ENCODE data around the gene FSD1L.
A peak's percentile ranks its signal among the peaks of the same experiment; 100 is the strongest.
"Not testable (repeated sequence)": the region's sequence is repeated elsewhere in the genome, so short reads cannot be mapped to it uniquely, and the experiment has no call there.

Gene FSD1L

DNA sequence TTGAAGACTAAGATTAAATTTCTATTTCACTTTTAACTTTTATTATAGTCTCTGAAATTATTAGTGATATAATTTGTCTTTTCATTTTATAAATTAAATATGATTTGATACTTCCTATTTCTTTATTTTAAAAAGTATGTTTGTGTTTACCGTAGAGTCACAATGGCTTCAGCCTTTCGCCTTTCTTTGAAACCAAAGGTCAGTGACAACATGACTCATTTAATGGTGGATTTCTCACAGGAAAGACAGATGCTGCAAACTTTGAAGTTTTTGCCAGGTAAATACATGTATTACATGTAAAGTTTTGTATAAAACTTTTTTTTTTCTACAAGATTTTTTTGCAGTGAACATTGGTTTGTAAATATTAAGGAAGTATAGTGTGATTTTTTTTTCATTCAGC, 36.4 kb downstream of the FSD1L start:
- DNase-seq (ENCODE audit: low read depth in 2 of 2): no peak

DNA sequence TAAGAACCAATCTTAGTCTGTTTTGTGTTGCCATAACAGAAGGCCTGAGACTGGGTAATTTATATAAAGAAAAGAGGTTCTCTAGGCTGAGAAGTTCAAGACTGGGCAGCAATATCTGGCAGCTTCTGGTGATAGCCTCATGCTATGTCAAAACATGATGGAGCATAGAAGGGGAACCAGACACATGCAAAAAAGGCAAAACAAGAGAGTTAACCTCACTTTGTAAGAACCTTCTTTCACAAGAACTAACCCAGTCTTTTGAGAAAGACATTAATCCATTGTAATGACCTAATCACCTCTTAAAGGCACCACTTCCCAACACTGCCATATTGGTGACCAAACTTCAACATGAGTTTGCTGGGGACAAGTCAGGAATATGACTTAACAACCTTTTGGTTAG, 37.3 kb downstream of the FSD1L start:
- no peak for DNase-seq (ENCODE audit: low read depth in 2 of 2)

DNA sequence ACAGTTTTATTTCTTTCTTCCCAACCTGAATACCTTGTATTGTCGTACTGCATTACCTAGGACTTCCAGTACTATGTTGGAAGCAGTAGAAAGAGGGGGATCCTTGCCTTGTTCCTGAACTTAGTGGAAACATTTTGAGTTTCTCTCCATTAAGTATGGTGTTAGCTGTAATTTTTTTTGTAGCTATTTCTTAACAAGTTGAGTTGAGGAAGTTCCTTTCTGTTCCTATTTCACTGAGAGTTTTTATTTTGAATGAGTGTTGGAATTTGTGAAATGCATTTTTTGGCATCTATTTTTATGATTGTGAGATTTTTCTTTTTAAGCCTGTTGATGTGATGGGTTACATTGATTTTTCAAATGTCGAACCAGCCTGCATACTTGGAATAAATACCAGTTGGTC, 49.0 kb downstream of the FSD1L start:
- DNase-seq (ENCODE audit: low read depth in 2 of 2): no peak

DNA sequence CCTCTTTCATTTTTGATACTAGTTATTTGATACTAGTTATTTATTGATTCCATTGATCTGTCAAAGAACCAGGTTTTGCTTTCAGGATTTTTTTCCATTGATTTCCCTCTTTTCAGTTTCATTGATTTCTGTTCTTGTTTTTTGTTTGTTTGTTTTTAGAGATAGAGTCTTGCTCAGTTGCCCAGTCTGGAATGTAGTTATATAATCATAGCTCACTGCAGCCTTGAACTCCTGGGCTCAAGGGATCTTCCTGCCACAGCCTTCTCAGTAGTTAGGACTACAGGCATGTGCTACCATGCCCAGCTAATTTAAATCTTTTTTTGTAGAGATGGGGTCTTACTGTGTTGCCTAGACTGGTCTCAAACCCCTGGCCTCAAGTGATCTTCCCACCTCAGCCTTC, 49.9 kb downstream of the FSD1L start:
- DNase-seq (ENCODE audit: low read depth in 2 of 2): no peak

- no peak for DNase-seq (ENCODE audit: low read depth in 2 of 2)
These were observed 52.4 kb downstream of the FSD1L start for GRCh38 chr9:105500108-105500766.

- no peak for DNase-seq (ENCODE audit: low read depth in 2 of 2)
These were observed 53.6 kb downstream of the FSD1L start for GRCh38 chr9:105501414-105501813.

GRCh38 chr9:105502276-105502675, 54.4 kb downstream of the FSD1L start:
- DNase-seq (ENCODE audit: low read depth in 2 of 2): no peak

DNA sequence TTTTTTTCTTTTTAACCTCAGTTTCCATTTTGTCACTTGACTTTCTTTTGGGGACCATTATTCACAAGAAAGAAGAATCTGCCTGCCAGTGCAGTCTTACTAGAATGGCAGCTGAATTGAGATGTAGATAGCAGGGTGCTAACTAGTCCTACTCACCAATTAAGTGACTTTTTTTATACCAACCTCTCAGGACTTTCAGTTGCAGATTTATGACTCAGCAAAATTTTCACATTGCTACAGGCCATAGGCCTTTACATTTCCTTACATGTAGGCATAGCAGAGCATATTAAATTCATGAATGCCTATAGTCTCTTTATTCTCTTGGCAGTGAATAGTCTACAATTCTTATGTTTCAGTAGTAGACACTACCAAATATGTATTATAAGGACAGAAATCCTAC, 56.0 kb downstream of the FSD1L start:
- DNase-seq (ENCODE audit: low read depth in 2 of 2): no peak

DNA sequence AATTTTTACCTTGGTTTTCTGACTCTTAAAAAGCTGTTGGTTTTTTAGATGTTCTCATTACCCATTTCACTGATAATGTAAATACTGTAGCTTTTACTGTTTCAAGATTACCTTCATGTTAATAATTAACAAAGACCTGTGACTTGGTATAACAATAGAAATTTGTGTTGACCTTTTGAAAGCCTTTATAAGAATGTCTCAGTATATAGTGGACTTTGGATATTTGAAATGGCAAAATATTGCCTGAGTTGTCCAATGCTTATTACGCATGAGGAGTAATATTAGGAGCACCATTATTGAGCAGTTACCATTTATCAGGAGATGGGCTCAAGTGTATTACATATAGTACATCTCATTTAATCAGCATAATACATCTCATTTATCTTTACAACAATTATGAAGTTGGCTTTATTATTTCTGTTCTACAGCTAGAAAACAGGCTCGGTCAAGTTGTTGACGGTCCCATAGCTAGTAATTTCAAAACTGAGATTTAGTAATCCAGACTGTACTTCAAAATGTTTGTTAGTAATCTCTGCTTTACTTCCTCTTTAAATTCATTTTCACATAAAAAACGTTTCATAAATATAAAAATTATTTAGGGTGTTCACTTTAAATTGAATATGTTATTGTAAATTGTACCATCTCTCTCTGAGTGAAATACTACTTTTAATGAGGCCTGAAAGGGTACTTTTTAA, 59.4 kb downstream of the FSD1L start:
- no peak for DNase-seq (ENCODE audit: low read depth in 2 of 2)

DNA sequence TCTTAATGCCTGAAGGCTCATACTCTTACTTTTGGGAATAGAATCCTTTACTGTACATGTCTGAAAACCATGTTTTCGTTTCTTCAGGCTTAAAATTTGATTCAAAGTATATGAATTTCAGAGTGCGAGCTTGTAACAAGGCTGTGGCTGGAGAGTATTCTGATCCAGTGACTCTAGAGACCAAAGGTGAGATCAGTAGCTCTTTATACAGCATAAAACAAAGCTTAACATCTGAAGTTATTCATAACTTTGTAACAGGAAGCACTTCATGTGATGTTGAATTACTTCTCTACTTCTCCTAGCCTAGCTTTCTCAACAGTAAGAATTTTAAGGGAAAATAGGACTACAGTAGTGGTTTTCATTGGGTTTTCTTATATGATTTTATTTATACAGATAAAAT, 60.7 kb downstream of the FSD1L start:
- no peak for DNase-seq (ENCODE audit: low read depth in 2 of 2)

DNA sequence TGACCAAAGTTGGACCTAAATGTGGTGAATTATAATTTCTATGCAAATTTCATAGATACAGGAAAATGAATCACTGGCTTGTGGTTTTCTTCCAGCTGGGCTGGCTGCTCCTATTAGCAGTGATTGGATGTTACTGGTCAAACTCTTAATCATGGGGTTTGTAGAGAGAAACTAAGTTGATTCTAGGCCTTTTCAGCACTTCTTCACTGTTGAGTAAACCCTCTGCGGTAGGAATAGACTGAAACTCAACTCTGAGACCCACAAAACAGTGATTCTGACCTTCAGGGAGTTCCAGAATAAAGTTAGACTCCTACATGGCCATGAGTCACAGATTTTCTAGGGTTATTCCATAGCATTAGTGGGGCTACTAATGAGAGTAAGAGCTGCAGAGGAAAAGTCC, 62.2 kb downstream of the FSD1L start:
- no peak for DNase-seq (ENCODE audit: low read depth in 2 of 2)

DNA sequence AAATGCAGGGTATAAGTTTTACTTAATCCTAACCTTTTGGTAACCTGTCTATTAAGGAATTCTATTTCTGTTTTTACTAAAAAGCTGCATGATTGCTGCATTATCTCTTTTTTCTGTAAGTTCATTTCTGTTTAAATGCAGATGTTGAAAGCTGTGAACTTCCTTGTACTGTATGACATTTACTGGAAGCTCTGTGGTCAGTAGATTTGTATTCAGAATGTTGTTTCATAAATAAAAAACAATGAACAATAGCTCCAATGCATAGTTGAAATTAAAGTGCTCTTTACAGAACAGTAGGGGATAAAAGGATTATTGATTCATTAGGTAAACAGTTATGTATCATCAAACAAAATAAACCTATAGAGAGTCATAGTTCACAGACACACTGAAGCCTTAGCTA, 63.6 kb downstream of the FSD1L start:
- DNase-seq (ENCODE audit: low read depth in 2 of 2): no peak

- DNase-seq (ENCODE audit: low read depth in 2 of 2): no peak
These were observed 68.1 kb downstream of the FSD1L start for GRCh38 chr9:105515811-105516413.

- peak; percentile 8 to 13 for DNase-seq (ENCODE audit: low read depth in 2 of 2)
These were observed 72.0 kb downstream of the FSD1L start for GRCh38 chr9:105519710-105520369.

DNA sequence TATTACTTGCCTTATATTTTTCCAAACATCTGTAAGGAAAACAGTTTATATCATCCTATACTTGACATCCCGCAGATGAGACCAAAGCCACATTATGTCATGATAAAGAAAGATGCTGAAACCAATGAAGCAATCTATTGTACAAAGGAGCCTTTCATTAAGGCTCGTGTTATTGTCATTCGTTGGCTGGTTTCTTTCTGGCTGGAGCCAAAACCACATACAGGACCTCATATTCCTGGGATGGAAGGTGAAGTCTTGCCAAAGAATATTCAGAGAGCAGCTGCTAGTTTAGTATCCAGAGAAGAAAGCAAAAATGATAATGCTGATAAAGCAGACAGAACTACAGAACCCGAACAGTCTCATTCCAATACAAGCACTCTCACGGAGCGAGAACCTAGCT, 73.2 kb downstream of the FSD1L start:
- DNase-seq (ENCODE audit: low read depth in 2 of 2): not testable (repeated sequence)

GRCh38 chr9:105522618-105523385, 75.0 kb downstream of the FSD1L start:
- DNase-seq (ENCODE audit: low read depth in 2 of 2): not testable (repeated sequence)

DNA sequence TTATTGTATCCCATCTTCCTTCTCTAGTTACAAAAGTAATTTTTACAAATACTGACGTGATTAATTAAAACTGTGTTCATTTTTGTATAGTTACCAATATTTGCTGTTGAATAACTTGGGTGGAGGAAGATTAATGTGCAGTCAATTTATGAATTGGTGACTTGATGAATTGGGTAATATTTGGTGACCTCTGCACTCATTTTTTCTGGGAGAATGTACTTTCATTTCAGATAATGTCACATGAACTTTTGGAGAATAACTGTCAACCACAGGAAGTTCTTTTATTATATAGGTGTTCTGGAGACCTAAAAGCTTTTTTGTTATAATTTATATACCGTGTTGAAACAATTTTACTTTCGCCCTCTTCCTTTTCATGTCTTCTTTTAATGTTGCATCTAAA, 83.7 kb downstream of the FSD1L start:
- DNase-seq (ENCODE audit: low read depth in 2 of 2): no peak

GRCh38 chr9:105535920-105536668, 88.3 kb downstream of the FSD1L start:
- no peak for DNase-seq (ENCODE audit: low read depth in 2 of 2)

DNA sequence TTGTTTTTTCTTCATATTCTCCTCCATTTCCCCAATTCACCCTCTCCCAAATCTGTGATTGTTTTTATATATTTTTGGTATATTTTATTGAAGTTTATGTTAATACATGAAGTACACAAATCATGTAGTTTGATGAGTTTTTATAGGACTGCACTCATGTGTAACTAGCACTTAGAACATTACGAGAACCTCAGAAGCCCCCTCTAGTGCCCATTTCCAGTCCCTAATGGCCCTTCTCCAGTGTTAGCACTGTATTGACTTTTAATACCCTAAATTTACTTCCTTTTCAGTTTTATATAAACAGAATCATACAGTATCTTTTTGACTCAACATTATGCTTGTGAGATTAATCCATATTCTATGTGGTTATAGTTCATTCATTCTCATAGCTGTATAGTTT, 91.6 kb downstream of the FSD1L start:
- no peak for DNase-seq (ENCODE audit: low read depth in 2 of 2)

DNA sequence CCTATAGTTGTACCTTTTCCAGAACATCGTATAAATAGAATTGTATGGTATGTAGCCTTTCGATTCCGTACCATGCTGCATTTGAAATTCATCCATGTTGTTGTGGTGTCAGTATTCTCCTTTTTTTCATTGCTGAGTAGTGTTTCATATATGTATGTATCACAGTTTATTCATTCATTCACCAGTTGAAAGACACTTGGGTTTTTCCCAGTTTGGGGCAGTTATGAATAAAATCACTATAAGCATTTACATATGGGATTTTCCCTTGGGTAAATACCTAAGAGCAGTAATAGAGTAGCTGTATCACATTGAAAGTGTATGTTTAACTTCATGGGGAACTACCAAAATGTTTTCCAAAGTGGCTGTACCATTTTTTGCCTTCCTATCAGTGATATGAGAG, 94.0 kb downstream of the FSD1L start:
- no peak for DNase-seq (ENCODE audit: low read depth in 2 of 2)

GRCh38 chr9:105554042-105554441, 106.2 kb downstream of the FSD1L start:
- no peak for DNase-seq (ENCODE audit: low read depth in 2 of 2)

Measured in stimulated activated CD8-positive, alpha-beta memory T cell treated with anti-CD3 and anti-CD28 coated beads, Interleukin-2, amount 100 ng/mL, for 48 hours (primary cell).